ENCODE measurements around the gene IMPDH2. TPM values are rescaled to one million over a fixed set of nuclear protein-coding genes. Genes with fewer than 3 reads are reported as not detected.
A peak's percentile ranks its signal among the peaks of the same experiment; 100 is the strongest.

IMPDH2 gene
- total RNA-seq, 4 donors from 2014 or later = 123 to 278 (median 200) TPM

DNA sequence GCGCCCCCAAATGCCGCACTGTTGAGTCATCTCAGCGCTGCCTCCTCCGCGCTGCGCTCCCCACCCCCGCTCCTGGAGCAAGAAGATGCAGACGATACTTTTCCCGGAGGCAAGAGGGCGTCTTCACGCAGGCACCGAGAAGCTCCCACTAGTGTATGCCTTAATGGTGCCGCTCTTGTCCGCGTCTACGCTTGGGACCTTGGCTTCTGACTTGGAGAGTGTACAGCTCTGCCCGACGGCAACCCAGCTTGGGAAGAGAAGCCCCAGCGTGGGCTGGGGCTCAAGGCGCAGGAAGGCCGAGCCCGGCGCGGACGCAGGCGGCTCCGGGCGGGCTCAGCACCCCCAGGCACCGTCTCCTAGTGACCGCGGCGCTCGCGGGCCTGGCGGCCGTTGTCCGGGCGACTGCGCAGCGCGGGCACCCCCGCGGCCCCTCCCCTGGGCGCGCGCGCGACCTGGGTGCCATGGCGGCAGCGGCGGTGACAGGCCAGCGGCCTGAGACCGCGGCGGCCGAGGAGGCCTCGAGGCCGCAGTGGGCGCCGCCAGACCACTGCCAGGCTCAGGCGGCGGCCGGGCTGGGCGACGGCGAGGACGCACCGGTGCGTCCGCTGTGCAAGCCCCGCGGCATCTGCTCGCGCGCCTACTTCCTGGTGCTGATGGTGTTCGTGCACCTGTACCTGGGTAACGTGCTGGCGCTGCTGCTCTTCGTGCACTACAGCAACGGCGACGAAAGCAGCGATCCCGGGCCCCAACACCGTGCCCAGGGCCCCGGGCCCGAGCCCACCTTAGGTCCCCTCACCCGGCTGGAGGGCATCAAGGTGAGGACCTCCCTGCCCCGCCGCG, 39.2 kb downstream of the IMPDH2 start, which contains the start of gene P4HTM:
Gene P4HTM (plus strand): TSS at position 446 of the 840 bp plus-strand sequence. CDS start 16 bp downstream, at position 462.
- intact Hi-C loops (cut with DNase I) = no loop called here
- TF ChIP-seq, protein P1, sequence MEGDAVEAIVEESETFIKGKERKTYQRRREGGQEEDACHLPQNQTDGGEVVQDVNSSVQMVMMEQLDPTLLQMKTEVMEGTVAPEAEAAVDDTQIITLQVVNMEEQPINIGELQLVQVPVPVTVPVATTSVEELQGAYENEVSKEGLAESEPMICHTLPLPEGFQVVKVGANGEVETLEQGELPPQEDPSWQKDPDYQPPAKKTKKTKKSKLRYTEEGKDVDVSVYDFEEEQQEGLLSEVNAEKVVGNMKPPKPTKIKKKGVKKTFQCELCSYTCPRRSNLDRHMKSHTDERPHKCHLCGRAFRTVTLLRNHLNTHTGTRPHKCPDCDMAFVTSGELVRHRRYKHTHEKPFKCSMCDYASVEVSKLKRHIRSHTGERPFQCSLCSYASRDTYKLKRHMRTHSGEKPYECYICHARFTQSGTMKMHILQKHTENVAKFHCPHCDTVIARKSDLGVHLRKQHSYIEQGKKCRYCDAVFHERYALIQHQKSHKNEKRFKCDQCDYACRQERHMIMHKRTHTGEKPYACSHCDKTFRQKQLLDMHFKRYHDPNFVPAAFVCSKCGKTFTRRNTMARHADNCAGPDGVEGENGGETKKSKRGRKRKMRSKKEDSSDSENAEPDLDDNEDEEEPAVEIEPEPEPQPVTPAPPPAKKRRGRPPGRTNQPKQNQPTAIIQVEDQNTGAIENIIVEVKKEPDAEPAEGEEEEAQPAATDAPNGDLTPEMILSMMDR (IDR thresholded peaks at IDR 0.05) = peak in 4 of 6 experiments; percentile 5 to 22 (median 12)
- TF ChIP-seq POLR2A (IDR thresholded peaks at IDR 0.05) = peak in 2 of 4 donors; percentile 44 to 53
- peaks cover 0 to 23% (median 7%) of the 10 kb centered on the region in 3 donors for H3K36me3 ChIP-seq
- peaks cover 14 to 47% (median 22%) of the 10 kb centered on the region in 3 donors for H3K4me1 ChIP-seq
- no peaks in the 10 kb centered on the region for H3K27me3 ChIP-seq
- peak within 1 kb of the TSS; percentile 59 to 96 (median 75) for H3K4me3 ChIP-seq
- H3K27ac ChIP-seq = peak within 1 kb of the TSS; percentile 81 to 98 (median 88)
- H3K9me3 ChIP-seq = no peaks in the 10 kb centered on the region
- 0% methylated on average over 4 to 6 of the region's 91 CpGs for whole genome bisulfite sequencing, 2 donors
- no peak for DNase-seq

DNA sequence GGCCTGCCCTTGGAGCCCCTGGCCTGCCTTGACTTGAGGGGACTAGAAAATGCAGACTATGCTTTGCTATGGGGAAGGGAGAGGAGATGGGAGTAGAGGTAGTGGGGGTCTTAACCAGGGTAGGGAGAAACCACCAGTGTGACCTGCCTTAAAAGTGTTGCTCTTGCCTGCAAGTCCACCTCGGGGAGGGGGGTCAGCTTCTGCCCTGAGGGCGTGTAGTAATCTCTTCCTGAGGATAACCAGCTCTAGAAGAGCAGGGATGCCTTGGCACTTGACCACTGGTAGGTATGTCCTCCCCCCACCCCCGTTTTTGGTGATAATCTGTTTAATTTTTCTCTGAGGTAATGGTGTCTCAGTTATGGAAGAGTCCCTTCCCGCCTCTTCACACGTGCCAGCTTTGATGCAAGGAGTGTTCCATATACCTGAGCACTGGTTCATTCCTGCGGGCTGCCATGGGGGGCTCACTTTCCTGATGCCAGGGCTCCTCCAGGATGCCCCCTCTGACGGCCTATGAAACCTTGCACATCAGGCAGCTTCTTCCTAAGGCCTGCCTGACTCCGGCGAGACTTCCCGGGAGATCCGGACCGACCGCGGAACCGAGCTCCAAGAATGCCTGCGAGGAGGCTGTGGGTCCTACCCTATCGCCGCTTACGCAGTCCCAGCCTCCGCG, 39.9 kb downstream of the IMPDH2 start:
- no peaks in the 10 kb centered on the region for H3K27me3 ChIP-seq
- H3K9me3 ChIP-seq = no peaks in the 10 kb centered on the region
- peak overlapping the region; percentile 59 to 96 (median 75) for H3K4me3 ChIP-seq
- H3K27ac ChIP-seq = peak overlapping the region; percentile 81 to 98 (median 88)
- TF ChIP-seq POLR2A (IDR thresholded peaks at IDR 0.05) = no peak
- TF ChIP-seq, protein P1 (IDR thresholded peaks at IDR 0.05) = no peak
- peaks cover 3 to 27% (median 11%) of the 10 kb centered on the region in 3 donors for H3K36me3 ChIP-seq
- H3K4me1 ChIP-seq = peaks cover 14 to 47% (median 22%) of the 10 kb centered on the region in 3 donors
- intact Hi-C loops (cut with DNase I) = no loop called here
- WGBS, 2 donors = 10 to 24% methylated on average over 4 to 5 of the region's 21 CpGs
- no peak for DNase-seq

DNA sequence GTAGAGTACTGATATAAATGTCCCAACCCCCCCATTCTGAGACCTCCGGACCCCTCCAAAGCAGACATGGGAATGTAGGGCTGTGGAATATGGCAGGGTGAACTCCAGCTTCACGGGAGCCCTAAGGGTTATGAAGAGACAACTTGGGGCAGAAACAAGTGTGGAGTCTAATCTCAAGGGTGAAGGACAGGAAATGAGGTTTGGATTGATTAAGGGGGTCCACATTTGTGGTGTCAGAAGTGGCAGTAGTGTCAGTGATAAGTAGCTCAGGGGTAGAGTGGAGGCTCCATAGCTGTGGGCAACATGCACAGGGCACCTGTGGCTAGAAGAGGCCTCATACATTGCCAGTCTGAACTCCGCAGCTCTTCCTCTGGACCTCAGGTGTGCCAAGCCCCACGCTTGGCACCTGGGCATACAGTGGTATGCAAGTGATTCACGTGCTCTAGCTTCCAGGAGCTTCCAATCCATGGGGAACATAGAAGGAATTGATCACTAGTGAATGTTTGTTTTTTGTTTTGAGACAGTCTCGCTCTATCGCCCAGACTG, 43.3 kb downstream of the IMPDH2 start:
- Histone ChIP-seq H3K27ac (no peak overlapping the region), H3K9me3 (no peaks in the 10 kb centered on the region), H3K27me3 (no peaks in the 10 kb centered on the region), H3K4me1 (peaks cover 5 to 26% (median 13%) of the 10 kb centered on the region in 3 donors), H3K4me3 (no peak overlapping the region), H3K36me3 (peaks cover 17 to 60% (median 29%) of the 10 kb centered on the region in 3 donors)
- TF ChIP-seq, protein P1 (IDR thresholded peaks at IDR 0.05) = no peak
- no peak for TF ChIP-seq POLR2A (IDR thresholded peaks at IDR 0.05)
- 82 to 88% methylated on average over 6 of the region's 7 CpGs for WGBS, 2 donors
- DNase-seq = no peak
- intact Hi-C loops (cut with DNase I) = no loop called here

DNA sequence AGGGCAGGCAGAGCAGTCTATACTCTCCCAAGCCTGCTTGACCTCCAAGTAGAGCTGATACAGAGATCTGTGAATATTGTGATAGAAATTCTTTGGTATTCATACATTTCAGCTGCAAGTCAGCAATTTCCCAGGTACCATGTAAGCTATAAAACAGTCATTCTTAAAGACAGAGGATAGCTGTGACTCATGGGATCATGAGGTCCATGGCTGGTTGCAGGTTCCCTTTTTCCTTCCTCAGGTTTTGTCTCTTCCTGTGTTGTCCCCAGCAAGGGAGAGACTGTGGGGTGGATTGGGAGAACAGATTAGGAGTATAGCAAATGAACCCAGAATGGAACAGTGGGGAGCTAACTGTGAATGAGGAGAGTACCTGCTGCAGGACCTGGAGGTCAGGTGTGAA, 44.5 kb downstream of the IMPDH2 start:
- no peaks in the 10 kb centered on the region for H3K27me3 ChIP-seq
- TF ChIP-seq, protein P1 (IDR thresholded peaks at IDR 0.05) = no peak
- TF ChIP-seq POLR2A (IDR thresholded peaks at IDR 0.05) = no peak
- H3K4me3 ChIP-seq = no peak overlapping the region
- intact Hi-C loops (cut with DNase I) = no loop called here
- no peaks in the 10 kb centered on the region for H3K9me3 ChIP-seq
- no peak overlapping the region for H3K27ac ChIP-seq
- DNase-seq = no peak
- peaks cover 5 to 18% (median 12%) of the 10 kb centered on the region in 3 donors for H3K4me1 ChIP-seq
- H3K36me3 ChIP-seq = peaks cover 24 to 73% (median 39%) of the 10 kb centered on the region in 3 donors
